Astrocyte (in vitro differentiated cells and primary cell): ENCODE measurements around the gene LARGE1. TPM values are rescaled to one million over a fixed set of nuclear protein-coding genes. Genes with fewer than 3 reads are reported as not detected.
A peak's percentile ranks its signal among the peaks of the same experiment; 100 is the strongest.

ENCODE experiments used
- DNase-seq: peaks from one replicate; pipeline ENCODE4 v3.0.0-alpha.2; 2010; ENCODE audit warnings: low read depth
- FAIRE-seq: peaks from 2 replicates; lab custom pipeline; 2011; peaks lifted over from hg19 to GRCh38; lab: Jason Lieb, UNC
- H2AFZ ChIP-seq: 2 replicates; pipeline ENCODE4 v1.6.0; 2012; ENCODE audit warnings: low read depth, low read length, inconsistent platforms
- H3K27ac ChIP-seq: 2 replicates; pipeline ENCODE4 v1.5.1; 2011; ENCODE audit warnings: low read depth, low read length, inconsistent platforms
- H3K27me3 ChIP-seq: 2 replicates; pipeline ENCODE4 v1.6.0; 2011; ENCODE audit warnings: low read length, inconsistent platforms; ENCODE audit not compliant: insufficient read depth
- H3K36me3 ChIP-seq: 2 replicates; pipeline ENCODE4 v1.5.1; 2011; ENCODE audit warnings: low read length, inconsistent platforms; ENCODE audit not compliant: insufficient read depth
- H3K4me1 ChIP-seq: 2 replicates; pipeline ENCODE4 v1.5.1; 2011; ENCODE audit warnings: low read length, inconsistent platforms; ENCODE audit not compliant: insufficient read depth
- H3K4me2 ChIP-seq: 2 replicates; pipeline ENCODE4 v1.6.0; 2012; ENCODE audit warnings: low read length, inconsistent platforms
- H3K4me3 ChIP-seq: 2 replicates; pipeline ENCODE4 v1.5.1; 2011; ENCODE audit warnings: low read depth, mild to moderate bottlenecking, low read length, inconsistent platforms; ENCODE audit not compliant: insufficient read depth
- H3K79me2 ChIP-seq: 2 replicates; pipeline ENCODE4 v1.6.0; 2012; ENCODE audit warnings: mild to moderate bottlenecking, low read length, inconsistent platforms; ENCODE audit not compliant: insufficient read depth
- H3K9ac ChIP-seq: 2 replicates; pipeline ENCODE4 v1.6.0; 2012; ENCODE audit warnings: mild to moderate bottlenecking, low read length, inconsistent platforms
- H3K9me3 ChIP-seq: 2 replicates; pipeline ENCODE4 v1.5.1; 2012; ENCODE audit warnings: low read depth, mild to moderate bottlenecking, low read length, inconsistent platforms; ENCODE audit not compliant: insufficient read depth
- H4K20me1 ChIP-seq: 2 replicates; pipeline ENCODE4 v1.6.0; 2012; ENCODE audit warnings: low read length, inconsistent platforms; ENCODE audit not compliant: insufficient read depth
- H3K27ac Mint-ChIP-seq: one replicate; pipeline ENCODE4 v1.8.0; 2021; ENCODE audit warnings: mild to moderate bottlenecking, mixed read lengths; ENCODE audit not compliant: unreplicated experiment
- H3K27me3 Mint-ChIP-seq: one replicate; pipeline ENCODE4 v1.8.0; 2021; ENCODE audit warnings: low read depth, mixed read lengths; ENCODE audit not compliant: unreplicated experiment
- H3K36me3 Mint-ChIP-seq: one replicate; pipeline ENCODE4 v1.8.0; 2021; ENCODE audit warnings: low read depth, mixed read lengths; ENCODE audit not compliant: unreplicated experiment
- H3K4me1 Mint-ChIP-seq: one replicate; pipeline ENCODE4 v1.8.0; 2021; ENCODE audit warnings: low read depth, mixed read lengths; ENCODE audit not compliant: unreplicated experiment
- H3K4me3 Mint-ChIP-seq: one replicate; pipeline ENCODE4 v1.8.0; 2021; ENCODE audit warnings: mild to moderate bottlenecking, moderate library complexity, mixed read lengths; ENCODE audit not compliant: unreplicated experiment
- H3K9me3 Mint-ChIP-seq: one replicate; pipeline ENCODE4 v1.8.0; 2021; ENCODE audit warnings: mild to moderate bottlenecking, mixed read lengths; ENCODE audit not compliant: unreplicated experiment
- CTCF ChIP-seq: IDR thresholded peaks from 2 replicates; pipeline ENCODE4 v1.5.1; 2011; ENCODE audit warnings: low read depth, mild to moderate bottlenecking, inconsistent platforms, low read length, moderate library complexity; ENCODE audit not compliant: insufficient read depth
- EZH2 ChIP-seq: IDR thresholded peaks from 2 replicates; pipeline ENCODE4 v1.6.1; 2012; ENCODE audit warnings: mild to moderate bottlenecking, low read length, inconsistent platforms; ENCODE audit not compliant: insufficient read depth
- total RNA-seq: library from RNA; stranded (reverse); gene quantifications from 2 replicates; pipeline ENCODE4 v1.2.1, GENCODE V29; 2021

The LARGE1 gene
- total RNA-seq, 1 donor from 2014 or later: 92.6 TPM

GRCh38 chr22:33811208-33811607 lies 109.1 kb downstream of the LARGE1 start:
- DNase-seq (no peak), FAIRE-seq (peak; percentile 39)
- Histone ChIP-seq H3K4me3 (no peak overlapping the region), H3K9ac (no peak overlapping the region), H3K9me3 (no peaks in the 10 kb centered on the region), H3K27ac (no peak overlapping the region), H3K79me2 (no peaks in the 10 kb centered on the region), H3K4me2 (no peak overlapping the region), H4K20me1 (peaks cover 13% of the 10 kb centered on the region), H2AFZ (no peak overlapping the region), H3K27me3 (no peaks in the 10 kb centered on the region), H3K4me1 (peaks cover 5% of the 10 kb centered on the region), H3K36me3 (no peaks in the 10 kb centered on the region)
- no peak for TF ChIP-seq CTCF
- no peak for TF ChIP-seq EZH2
- no peak overlapping the region for H3K4me3 Mint-ChIP-seq
- peaks cover under 1% of the 10 kb centered on the region for H3K9me3 Mint-ChIP-seq
- H3K27me3 Mint-ChIP-seq: no peaks in the 10 kb centered on the region
- H3K27ac Mint-ChIP-seq: no peak overlapping the region
- peaks cover 29% of the 10 kb centered on the region for H3K4me1 Mint-ChIP-seq
- peaks cover 14% of the 10 kb centered on the region for H3K36me3 Mint-ChIP-seq

- H3K36me3 Mint-ChIP-seq: peaks cover 7% of the 10 kb centered on the region
- no peak overlapping the region for H3K4me3 Mint-ChIP-seq
- FAIRE-seq (no peak), DNase-seq (peak; percentile 22)
- Histone ChIP-seq H3K27ac (no peak overlapping the region), H3K36me3 (no peaks in the 10 kb centered on the region), H3K27me3 (no peaks in the 10 kb centered on the region), H2AFZ (no peak overlapping the region), H3K4me2 (peak overlapping the region; percentile 3), H3K9me3 (no peaks in the 10 kb centered on the region), H3K9ac (no peak overlapping the region), H4K20me1 (peaks cover 19% of the 10 kb centered on the region), H3K4me3 (no peak overlapping the region), H3K4me1 (peaks cover 13% of the 10 kb centered on the region), H3K79me2 (no peaks in the 10 kb centered on the region)
- TF ChIP-seq EZH2 (no peak), CTCF (no peak)
- H3K27me3 Mint-ChIP-seq: no peaks in the 10 kb centered on the region
- peaks cover 44% of the 10 kb centered on the region for H3K4me1 Mint-ChIP-seq
- H3K9me3 Mint-ChIP-seq: peaks cover 2% of the 10 kb centered on the region
- no peak overlapping the region for H3K27ac Mint-ChIP-seq
Observed at GRCh38 chr22:33807470-33807869, 112.8 kb downstream of the LARGE1 start.

DNA sequence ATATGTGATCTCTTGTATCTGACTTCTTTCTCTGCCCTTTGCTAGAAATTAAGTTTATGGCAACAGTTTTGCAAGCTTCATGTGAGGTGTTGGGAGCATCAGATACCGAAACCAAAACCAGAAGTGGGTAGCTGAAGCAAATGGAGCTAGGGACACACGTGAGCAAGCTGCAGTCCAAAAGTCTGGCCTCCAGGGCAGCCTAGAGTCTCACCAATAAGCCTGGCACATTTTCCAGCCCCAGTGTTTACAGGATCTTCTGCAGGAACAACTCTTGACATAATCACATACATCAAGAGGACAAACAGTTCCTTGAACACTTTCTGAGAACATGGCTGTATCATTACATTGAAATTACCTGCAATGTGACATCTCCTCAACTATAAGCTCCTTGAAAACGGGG lies 114.1 kb downstream of the LARGE1 start:
- DNase-seq (no peak), FAIRE-seq (peak; percentile 32)
- Mint-ChIP-seq H3K4me1 (peaks cover 41% of the 10 kb centered on the region), H3K27ac (no peak overlapping the region), H3K9me3 (peaks cover 2% of the 10 kb centered on the region), H3K4me3 (no peak overlapping the region), H3K36me3 (peaks cover 7% of the 10 kb centered on the region), H3K27me3 (no peaks in the 10 kb centered on the region)
- H4K20me1 ChIP-seq: peaks cover 15% of the 10 kb centered on the region
- H3K27ac ChIP-seq: no peak overlapping the region
- H3K36me3 ChIP-seq: no peaks in the 10 kb centered on the region
- TF ChIP-seq EZH2: no peak
- TF ChIP-seq CTCF: no peak
- no peak overlapping the region for H3K4me2 ChIP-seq
- H3K9ac ChIP-seq: no peak overlapping the region
- no peaks in the 10 kb centered on the region for H3K9me3 ChIP-seq
- H2AFZ ChIP-seq: no peak overlapping the region
- no peak overlapping the region for H3K4me3 ChIP-seq
- H3K4me1 ChIP-seq: peaks cover 13% of the 10 kb centered on the region
- H3K79me2 ChIP-seq: no peaks in the 10 kb centered on the region
- H3K27me3 ChIP-seq: no peaks in the 10 kb centered on the region
